Endothelial cell of umbilical vein (primary cell): ENCODE data around the gene KANSL1L. TPM values are rescaled to one million over a fixed set of nuclear protein-coding genes. Genes with fewer than 3 reads are reported as not detected.

ENCODE experiments used
- BruUV-seq: library from RNA; stranded (reverse); fragments of 400-500 nt; replicated peaks from 2 replicates; lab custom pipeline; 2021; lab: Mats Ljungman, UMichigan
- CTCF ChIA-PET: fragments of 300-600, 350-600 bp; sonication (Branson Sonifier 250); formaldehyde crosslinking; loops from one replicate; lab custom pipeline; 2021; ENCODE audit warnings: antibody characterized with exemption, inconsistent platforms; lab: Charles Lee
- POLR2A ChIA-PET: fragments of 300-600, 350-600 bp; sonication (Branson Sonifier 250); formaldehyde crosslinking; loops from one replicate; lab custom pipeline; 2021; ENCODE audit warnings: antibody characterized with exemption, inconsistent platforms; lab: Charles Lee
- DNase-seq: peaks from one replicate; pipeline ENCODE4 v3.0.0-alpha.2; 2011; ENCODE audit warnings: low read depth, low spot score
- FAIRE-seq: peaks from 2 replicates; lab custom pipeline; 2011; peaks lifted over from hg19 to GRCh38; lab: Jason Lieb, UNC
- H2AFZ ChIP-seq: 2 replicates; pipeline ENCODE4 v1.6.0; 2012; ENCODE audit warnings: low read depth, low read length, control low read depth, inconsistent platforms
- H3K27ac ChIP-seq: 2 replicates; pipeline ENCODE4 v1.5.1; 2011; ENCODE audit warnings: low read depth, mild to moderate bottlenecking, control low read depth, low read length, moderate library complexity; ENCODE audit not compliant: insufficient read depth
- H3K27me3 ChIP-seq, 2 experiments: 2 replicates each; pipeline versions ENCODE4 v1.6.0 to v1.6.1; 2011; ENCODE audit warnings: low read length in 2 of 2, mixed read lengths in 1 of 2; ENCODE audit not compliant: control insufficient read depth in 2 of 2, insufficient read depth in 2 of 2
- H3K36me3 ChIP-seq, 2 experiments: 2 replicates in 1 of 2; 3 replicates in 1 of 2; pipeline ENCODE4 v1.5.1; 2011; ENCODE audit warnings: low read length in 2 of 2, mild to moderate bottlenecking in 1 of 2, moderate library complexity in 1 of 2; ENCODE audit not compliant: control insufficient read depth in 2 of 2, insufficient read depth in 2 of 2; ENCODE audit errors: extremely low read depth in 1 of 2
- H3K4me1 ChIP-seq: 3 replicates; pipeline ENCODE4 v1.5.1; 2011; ENCODE audit warnings: mild to moderate bottlenecking, low read length; ENCODE audit not compliant: control insufficient read depth, insufficient read depth; ENCODE audit errors: extremely low read depth
- H3K4me2 ChIP-seq: 2 replicates; pipeline ENCODE4 v1.6.1; 2011; ENCODE audit warnings: low read length, control low read depth, mixed read lengths; ENCODE audit not compliant: insufficient read depth
- H3K4me3 ChIP-seq, 3 experiments: fragments of 200-600 bp in 1 of 3; sonication (generic), shearing (Covaris generic) in 1 of 3; replicated peaks in 1 of 3; 2 replicates each; pipeline ENCODE4 v1.5.1; 2011 to 2016; ENCODE audit warnings: control low read depth in 3 of 3, low read length in 3 of 3, mild to moderate bottlenecking in 2 of 3, inconsistent platforms in 1 of 3, low read depth in 1 of 3, moderate library complexity in 1 of 3; ENCODE audit not compliant: insufficient read depth in 1 of 3
- H3K79me2 ChIP-seq: 2 replicates; pipeline ENCODE4 v1.6.0; 2012; ENCODE audit warnings: low read length, inconsistent platforms; ENCODE audit not compliant: control insufficient read depth, insufficient read depth
- H3K9ac ChIP-seq: replicated peaks from 2 replicates; pipeline ENCODE3; 2011; ENCODE audit warnings: low read length, control low read depth; ENCODE audit not compliant: insufficient read depth; ENCODE audit errors: extremely low read depth
- H3K9me1 ChIP-seq: replicated peaks from 3 replicates; pipeline ENCODE4 v1.6.0; 2011; ENCODE audit warnings: mild to moderate bottlenecking, low read length; ENCODE audit not compliant: control insufficient read depth, insufficient read depth; ENCODE audit errors: extremely low read depth
- H3K9me3 ChIP-seq: replicated peaks from 2 replicates; pipeline ENCODE4 v1.5.1; 2012; ENCODE audit warnings: low read length, inconsistent platforms; ENCODE audit not compliant: control insufficient read depth, insufficient read depth
- H4K20me1 ChIP-seq: replicated peaks from 2 replicates; pipeline ENCODE3; 2011; ENCODE audit warnings: mild to moderate bottlenecking, low read length; ENCODE audit not compliant: control insufficient read depth, insufficient read depth; ENCODE audit errors: extremely low read depth
- EZH2 ChIP-seq: IDR thresholded peaks from 2 replicates; pipeline ENCODE4 v1.6.1; 2012; ENCODE audit warnings: borderline replicate concordance, low read depth, mild to moderate bottlenecking, moderate library complexity, low read length, inconsistent platforms; ENCODE audit not compliant: severe bottlenecking
- FOS ChIP-seq: IDR thresholded peaks from 2 replicates; pipeline ENCODE4 v1.6.1; 2011; ENCODE audit warnings: mild to moderate bottlenecking, low read length, moderate library complexity, borderline replicate concordance; ENCODE audit not compliant: insufficient read depth
- GATA2 ChIP-seq: IDR thresholded peaks from 2 replicates; pipeline ENCODE4 v1.7.0; 2011; ENCODE audit warnings: low read depth, mild to moderate bottlenecking, moderate library complexity, mixed read lengths, low read length; ENCODE audit not compliant: insufficient read length, insufficient read depth
- JUN ChIP-seq: IDR thresholded peaks from 2 replicates; pipeline ENCODE4 v1.6.1; 2011; ENCODE audit warnings: borderline replicate concordance, low read depth; ENCODE audit not compliant: insufficient read length, insufficient read depth
- MYC ChIP-seq: IDR thresholded peaks from one replicate; pipeline ENCODE4 v1.6.1; 2011; ENCODE audit warnings: mild to moderate bottlenecking, low read depth, low read length
- POLR2A ChIP-seq: IDR thresholded peaks from 2 replicates; pipeline ENCODE4 v1.6.1; 2012; ENCODE audit warnings: low read depth, mild to moderate bottlenecking, control low read depth, low read length
- POLR2AphosphoS5 ChIP-seq: IDR thresholded peaks from 2 replicates; pipeline ENCODE4 v1.6.1; 2012; ENCODE audit warnings: low read depth, mild to moderate bottlenecking, control low read depth, low read length, moderate library complexity; ENCODE audit not compliant: insufficient read depth
- dilution Hi-C: fragments of 300-500 bp; cut with MboI; formaldehyde crosslinking; loops from one replicate; pipeline ENCODE4 v1.15.0; 2019; ENCODE audit warnings: low sequenced_read_pairs; ENCODE audit not compliant: extremely low pct_ligation_motif_present
- intact Hi-C: fragments of 100-400 bp; cut with micrococcal nuclease; formaldehyde crosslinking; loops from one replicate; pipeline ENCODE4 v1.10.0; 2022
- polyA plus RNA-seq, 4 experiments: library from polyadenylated mRNA; depleted of rRNA in 3 of 4; stranded (reverse) in 3 of 4; unstranded in 1 of 4; fragments of >200 nt; gene quantifications; 2 replicates each; pipeline versions ENCODE4 v1.2.1 to v1.2.3, GENCODE V29; 2011 to 2012; ENCODE audit warnings: missing spikeins in 1 of 4
- total RNA-seq: library from RNA; stranded (reverse); gene quantifications from 2 replicates; pipeline ENCODE4 v1.2.3, GENCODE V29; 2021
- TF ChIP-seq, protein P1 (sequence below): IDR thresholded peaks from 2 replicates; pipeline ENCODE4 v1.6.1; 2011; ENCODE audit not compliant: insufficient read depth, insufficient read length
- TF ChIP-seq, protein P2 (sequence below), 2 donors: IDR thresholded peaks; 1 replicate in 1 of 2; 2 replicates in 1 of 2; pipeline ENCODE4 v1.5.1; 2011; ENCODE audit warnings: low read length in 2 of 2, mild to moderate bottlenecking in 2 of 2, moderate library complexity in 2 of 2, control low read depth in 1 of 2, inconsistent platforms in 1 of 2, low read depth in 1 of 2; ENCODE audit not compliant: insufficient read depth in 1 of 2; ENCODE audit errors: extremely low read depth in 1 of 2

Gene KANSL1L
- total and polyA plus RNA-seq, 2 donors (not counting 3 experiments of a cell fraction or from before 2014, with no cell fraction given): 4.3 to 14.0 TPM

DNA sequence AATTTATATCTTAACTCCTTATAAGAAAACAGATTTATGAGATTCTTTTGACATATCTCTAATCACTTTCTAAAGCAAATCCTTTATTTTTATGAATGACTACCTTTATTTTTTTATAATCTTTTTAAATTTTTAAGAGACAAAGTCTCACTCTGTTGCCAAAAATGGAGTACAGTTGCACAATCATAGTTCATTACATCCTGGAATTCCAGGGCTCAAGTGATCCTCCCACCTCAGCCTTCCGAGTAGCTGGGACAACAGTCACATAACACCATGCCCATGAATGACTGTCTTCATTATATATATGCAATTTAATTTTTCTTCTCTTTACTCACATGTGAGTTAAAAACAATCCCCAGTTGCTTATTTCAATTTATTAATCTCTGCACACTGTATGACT, 32.3 kb upstream of the KANSL1L start:
- TF ChIP-seq, protein P1, sequence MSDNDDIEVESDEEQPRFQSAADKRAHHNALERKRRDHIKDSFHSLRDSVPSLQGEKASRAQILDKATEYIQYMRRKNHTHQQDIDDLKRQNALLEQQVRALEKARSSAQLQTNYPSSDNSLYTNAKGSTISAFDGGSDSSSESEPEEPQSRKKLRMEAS: no peak
- TF ChIP-seq GATA2 (no peak), POLR2AphosphoS5 (no peak), FOS (no peak), JUN (no peak), POLR2A (no peak), EZH2 (no peak), MYC (no peak)
- TF ChIP-seq, protein P2, sequence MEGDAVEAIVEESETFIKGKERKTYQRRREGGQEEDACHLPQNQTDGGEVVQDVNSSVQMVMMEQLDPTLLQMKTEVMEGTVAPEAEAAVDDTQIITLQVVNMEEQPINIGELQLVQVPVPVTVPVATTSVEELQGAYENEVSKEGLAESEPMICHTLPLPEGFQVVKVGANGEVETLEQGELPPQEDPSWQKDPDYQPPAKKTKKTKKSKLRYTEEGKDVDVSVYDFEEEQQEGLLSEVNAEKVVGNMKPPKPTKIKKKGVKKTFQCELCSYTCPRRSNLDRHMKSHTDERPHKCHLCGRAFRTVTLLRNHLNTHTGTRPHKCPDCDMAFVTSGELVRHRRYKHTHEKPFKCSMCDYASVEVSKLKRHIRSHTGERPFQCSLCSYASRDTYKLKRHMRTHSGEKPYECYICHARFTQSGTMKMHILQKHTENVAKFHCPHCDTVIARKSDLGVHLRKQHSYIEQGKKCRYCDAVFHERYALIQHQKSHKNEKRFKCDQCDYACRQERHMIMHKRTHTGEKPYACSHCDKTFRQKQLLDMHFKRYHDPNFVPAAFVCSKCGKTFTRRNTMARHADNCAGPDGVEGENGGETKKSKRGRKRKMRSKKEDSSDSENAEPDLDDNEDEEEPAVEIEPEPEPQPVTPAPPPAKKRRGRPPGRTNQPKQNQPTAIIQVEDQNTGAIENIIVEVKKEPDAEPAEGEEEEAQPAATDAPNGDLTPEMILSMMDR (IDR thresholded peaks at IDR 0.05; ENCODE audit: extremely low read depth in 1 of 2, insufficient read depth in 1 of 2, low read depth in 1 of 2, low read length in 2 of 2): no peak
- CTCF ChIA-PET: interaction anchor here (1.0 to 1.4 kb wide), 3 partner anchors 9 to 300 kb away, joined by 3 to 5 read pairs (median 4); no protein-coding TSS in a partner anchor
- no peaks in the 10 kb centered on the region for H3K9me1 ChIP-seq
- no peak overlapping the region for H3K4me2 ChIP-seq
- dilution Hi-C loops: no loop called here
- no peaks in the 10 kb centered on the region for H4K20me1 ChIP-seq
- H3K4me3 ChIP-seq: no peak overlapping the region
- peaks cover 0 to 14% of the 10 kb centered on the region in 2 experiments for H3K27me3 ChIP-seq
- no peak overlapping the region for H2AFZ ChIP-seq
- no peak for FAIRE-seq
- POLR2A ChIA-PET: no interaction called here
- no peaks in the 10 kb centered on the region for H3K79me2 ChIP-seq
- no peak overlapping the region for H3K27ac ChIP-seq
- intact Hi-C loops: no loop called here
- H3K4me1 ChIP-seq: peaks cover 3% of the 10 kb centered on the region
- BruUV-seq: no TSS peak
- no peaks in the 10 kb centered on the region for H3K9me3 ChIP-seq
- H3K9ac ChIP-seq: no peak overlapping the region
- no peaks in the 10 kb centered on the region for H3K36me3 ChIP-seq
- no peak for DNase-seq
